Parathyroid adenoma (tissue), 2 donors: ENCODE results near the gene MYO1B.

Experiments used
- H2AFZ ChIP-seq: fragments of 300-600 bp; sonication (generic); one replicate; pipeline ENCODE4 v1.7.0; 2017; ENCODE audit warnings: antibody characterized with exemption, mild to moderate bottlenecking
- H3K27ac ChIP-seq: fragments of 300-600 bp; sonication (generic); one replicate; pipeline ENCODE4 v1.7.0; 2017
- H3K27me3 ChIP-seq: fragments of 300-600 bp; sonication (generic); one replicate; pipeline ENCODE4 v1.7.0; 2017; ENCODE audit warnings: low read length; ENCODE audit not compliant: control insufficient read depth, insufficient read depth
- H3K36me3 ChIP-seq: fragments of 300-600 bp; sonication (generic); one replicate; pipeline ENCODE4 v1.7.0; 2017; ENCODE audit warnings: low read length; ENCODE audit not compliant: control insufficient read depth, insufficient read depth
- H3K4me1 ChIP-seq: fragments of 300-600 bp; sonication (generic); one replicate; pipeline ENCODE4 v1.7.0; 2017; ENCODE audit warnings: control low read depth
- H3K4me2 ChIP-seq: fragments of 300-600 bp; sonication (generic); one replicate; pipeline ENCODE4 v1.7.0; 2017; ENCODE audit warnings: low read length
- H3K4me3 ChIP-seq: fragments of 300-600 bp; sonication (generic); one replicate; pipeline ENCODE4 v1.7.0; 2017; ENCODE audit warnings: low read depth, low read length
- H3K79me2 ChIP-seq: fragments of 300-600 bp; sonication (generic); one replicate; pipeline ENCODE4 v1.7.0; 2017; ENCODE audit warnings: control low read depth
- H3K9ac ChIP-seq: fragments of 300-600 bp; sonication (generic); one replicate; pipeline ENCODE4 v1.7.0; 2017; ENCODE audit warnings: mild to moderate bottlenecking
- H3K9me3 ChIP-seq: fragments of 300-600 bp; sonication (generic); one replicate; pipeline ENCODE4 v1.7.0; 2017; ENCODE audit warnings: low read length; ENCODE audit not compliant: control insufficient read depth
- TF ChIP-seq, protein P1 (sequence below): fragments of 300-600 bp; sonication (generic); IDR thresholded peaks from one replicate; pipeline ENCODE4 v1.7.0; 2017; ENCODE audit warnings: antibody characterized with exemption, mild to moderate bottlenecking
- donor health status: primary hyperparathyroidism.

MYO1B gene

DNA sequence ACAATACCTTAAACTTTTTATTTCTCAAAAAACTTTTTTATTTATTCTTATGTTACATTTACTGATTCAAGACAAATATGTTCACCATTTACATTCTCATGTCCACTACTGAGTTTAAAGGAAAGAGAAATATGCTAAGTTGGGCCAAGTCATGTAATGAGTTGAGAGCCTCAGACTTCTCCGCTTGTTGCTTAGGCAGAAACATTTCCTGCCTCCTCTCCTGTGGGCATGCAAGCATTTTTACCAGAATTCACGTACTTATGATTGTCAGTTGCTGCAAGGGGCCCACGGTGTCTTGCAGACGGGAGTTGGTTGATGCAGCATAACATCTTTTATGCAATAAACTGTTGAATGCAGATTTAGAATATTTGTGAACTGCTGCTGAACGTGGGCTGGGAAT is 51.8 kb downstream of the MYO1B start:
- no peak overlapping the region for H3K27ac ChIP-seq
- no peak overlapping the region for H3K4me3 ChIP-seq
- no peak overlapping the region for H3K4me2 ChIP-seq
- H3K27me3 ChIP-seq, result no peaks in the 10 kb centered on the region
- TF ChIP-seq, protein P1, sequence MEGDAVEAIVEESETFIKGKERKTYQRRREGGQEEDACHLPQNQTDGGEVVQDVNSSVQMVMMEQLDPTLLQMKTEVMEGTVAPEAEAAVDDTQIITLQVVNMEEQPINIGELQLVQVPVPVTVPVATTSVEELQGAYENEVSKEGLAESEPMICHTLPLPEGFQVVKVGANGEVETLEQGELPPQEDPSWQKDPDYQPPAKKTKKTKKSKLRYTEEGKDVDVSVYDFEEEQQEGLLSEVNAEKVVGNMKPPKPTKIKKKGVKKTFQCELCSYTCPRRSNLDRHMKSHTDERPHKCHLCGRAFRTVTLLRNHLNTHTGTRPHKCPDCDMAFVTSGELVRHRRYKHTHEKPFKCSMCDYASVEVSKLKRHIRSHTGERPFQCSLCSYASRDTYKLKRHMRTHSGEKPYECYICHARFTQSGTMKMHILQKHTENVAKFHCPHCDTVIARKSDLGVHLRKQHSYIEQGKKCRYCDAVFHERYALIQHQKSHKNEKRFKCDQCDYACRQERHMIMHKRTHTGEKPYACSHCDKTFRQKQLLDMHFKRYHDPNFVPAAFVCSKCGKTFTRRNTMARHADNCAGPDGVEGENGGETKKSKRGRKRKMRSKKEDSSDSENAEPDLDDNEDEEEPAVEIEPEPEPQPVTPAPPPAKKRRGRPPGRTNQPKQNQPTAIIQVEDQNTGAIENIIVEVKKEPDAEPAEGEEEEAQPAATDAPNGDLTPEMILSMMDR, result no peak
- peaks cover 6% of the 10 kb centered on the region for H3K4me1 ChIP-seq
- H3K36me3 ChIP-seq, result no peaks in the 10 kb centered on the region
- H3K9me3 ChIP-seq, result no peaks in the 10 kb centered on the region
- H3K9ac ChIP-seq, result no peak overlapping the region
- H2AFZ ChIP-seq, result no peak overlapping the region
- H3K79me2 ChIP-seq, result peaks cover 5% of the 10 kb centered on the region

DNA sequence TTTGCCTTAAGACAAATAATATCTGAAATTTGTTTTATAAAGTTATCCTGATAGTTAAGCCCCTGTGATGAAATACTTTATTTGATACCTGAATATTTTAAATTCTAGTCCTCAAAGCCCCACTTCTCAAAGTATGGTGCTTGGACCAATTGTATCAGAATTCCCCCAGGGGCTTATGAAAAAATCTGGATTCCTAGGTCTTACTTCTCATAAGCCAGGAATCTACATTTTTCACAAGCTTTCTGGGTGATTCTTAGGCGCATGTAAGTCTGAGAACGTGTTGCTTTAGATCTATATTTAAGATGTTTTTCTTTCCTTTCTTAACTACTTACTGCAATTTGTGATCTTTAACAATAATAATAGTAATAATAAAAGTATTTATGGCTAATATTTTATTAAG is 53.1 kb downstream of the MYO1B start:
- peaks cover 5% of the 10 kb centered on the region for H3K79me2 ChIP-seq
- H3K9ac ChIP-seq, result no peak overlapping the region
- H3K4me2 ChIP-seq, result no peak overlapping the region
- no peaks in the 10 kb centered on the region for H3K27me3 ChIP-seq
- no peaks in the 10 kb centered on the region for H3K9me3 ChIP-seq
- no peak overlapping the region for H3K27ac ChIP-seq
- peaks cover 7% of the 10 kb centered on the region for H3K4me1 ChIP-seq
- H2AFZ ChIP-seq, result no peak overlapping the region
- no peaks in the 10 kb centered on the region for H3K36me3 ChIP-seq
- TF ChIP-seq, protein P1, result no peak
- no peak overlapping the region for H3K4me3 ChIP-seq

DNA sequence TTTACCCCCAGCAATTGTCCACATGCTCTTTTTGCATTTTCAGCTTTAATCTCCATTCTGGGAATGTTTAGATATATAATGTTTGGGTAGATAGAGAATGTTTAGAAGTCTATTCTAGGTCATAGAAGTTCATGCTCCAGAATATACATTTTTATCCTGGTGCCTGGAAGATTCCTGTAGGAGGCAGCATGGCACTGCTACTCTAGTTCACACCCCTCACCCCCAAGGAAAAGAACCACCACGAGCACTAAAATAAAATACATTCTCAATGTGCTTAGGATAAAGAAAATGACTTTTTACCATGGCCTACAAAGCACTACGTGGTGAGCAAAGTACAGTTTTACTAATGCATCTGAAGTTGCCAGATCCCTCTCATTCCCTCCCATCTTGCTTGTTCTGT is 53.8 kb downstream of the MYO1B start:
- H3K27me3 ChIP-seq, result no peaks in the 10 kb centered on the region
- H3K79me2 ChIP-seq, result peaks cover 5% of the 10 kb centered on the region
- H3K4me3 ChIP-seq, result no peak overlapping the region
- peaks cover 7% of the 10 kb centered on the region for H3K4me1 ChIP-seq
- no peaks in the 10 kb centered on the region for H3K36me3 ChIP-seq
- no peak overlapping the region for H3K27ac ChIP-seq
- no peaks in the 10 kb centered on the region for H3K9me3 ChIP-seq
- H2AFZ ChIP-seq, result no peak overlapping the region
- H3K4me2 ChIP-seq, result no peak overlapping the region
- TF ChIP-seq, protein P1, result no peak
- no peak overlapping the region for H3K9ac ChIP-seq

DNA sequence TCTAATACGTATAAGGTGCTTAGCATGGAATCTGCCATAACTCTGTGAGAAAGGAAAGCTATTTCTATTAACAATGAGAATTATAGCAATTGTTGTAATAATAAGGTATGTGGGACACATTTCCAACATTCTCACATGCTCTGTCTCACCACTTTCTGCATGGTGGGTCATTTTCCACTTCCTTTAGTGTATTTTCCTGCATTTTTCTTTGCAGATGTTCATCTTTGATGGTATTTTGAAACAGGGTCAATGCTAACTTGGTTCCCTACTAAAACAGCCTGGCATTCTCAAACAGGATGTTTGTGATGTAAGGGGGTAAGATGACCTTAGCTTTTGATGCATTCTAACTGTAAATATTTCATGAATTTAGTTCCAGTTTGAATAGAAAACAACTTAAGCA is 54.7 kb downstream of the MYO1B start:
- H3K9ac ChIP-seq, result no peak overlapping the region
- H3K4me3 ChIP-seq, result no peak overlapping the region
- no peak overlapping the region for H3K4me2 ChIP-seq
- H3K9me3 ChIP-seq, result no peaks in the 10 kb centered on the region
- no peak overlapping the region for H3K27ac ChIP-seq
- no peaks in the 10 kb centered on the region for H3K27me3 ChIP-seq
- peaks cover 7% of the 10 kb centered on the region for H3K4me1 ChIP-seq
- H2AFZ ChIP-seq, result no peak overlapping the region
- TF ChIP-seq, protein P1, result no peak
- peaks cover 5% of the 10 kb centered on the region for H3K79me2 ChIP-seq
- no peaks in the 10 kb centered on the region for H3K36me3 ChIP-seq

DNA sequence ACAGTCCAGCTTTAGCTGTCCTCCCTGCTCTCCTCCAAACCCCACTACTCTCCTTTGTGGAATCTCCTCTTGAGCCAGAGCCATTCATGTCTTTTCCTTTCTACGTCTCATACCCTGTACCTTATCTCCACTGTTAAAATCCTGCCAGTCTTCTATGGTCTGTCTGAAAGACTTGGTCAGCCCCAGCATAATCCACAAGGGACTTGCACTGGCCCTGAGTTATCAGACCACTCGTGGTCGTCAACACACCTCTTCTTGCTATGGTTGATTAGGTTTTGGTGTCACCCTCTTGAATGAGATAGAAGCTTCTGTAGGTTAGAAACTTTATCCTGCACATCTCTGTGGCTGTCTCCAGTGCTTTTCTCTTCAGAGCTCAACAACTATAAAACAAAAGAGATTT is 56.8 kb downstream of the MYO1B start:
- Histone ChIP-seq H3K27me3 (no peaks in the 10 kb centered on the region), H2AFZ (no peak overlapping the region), H3K27ac (no peak overlapping the region), H3K36me3 (no peaks in the 10 kb centered on the region), H3K9me3 (no peaks in the 10 kb centered on the region), H3K4me1 (peaks cover 8% of the 10 kb centered on the region), H3K9ac (no peak overlapping the region), H3K4me3 (no peak overlapping the region), H3K79me2 (peaks cover 5% of the 10 kb centered on the region), H3K4me2 (no peak overlapping the region)
- TF ChIP-seq, protein P1, result no peak
